GM13977 (cell line): ENCODE data around the gene CLP1.
"Not testable (repeated sequence)": the region's sequence is repeated elsewhere in the genome, so short reads cannot be mapped to it uniquely, and the experiment has no call there.

ENCODE experiments used
- DNase-seq: peaks from one replicate; pipeline ENCODE4 v3.0.0; 2012; ENCODE audit warnings: low spot score
- in situ Hi-C: fragments of 300-500 bp; cut with MboI; formaldehyde crosslinking; loops from one replicate; pipeline ENCODE4 v1.12.0; 2022; ENCODE audit warnings: low sequenced_read_pairs, low pct_unique_long_range_greater_than_20kb, mixed read lengths, inconsistent platforms; ENCODE audit not compliant: unreplicated experiment
- TF ChIP-seq, protein P1 (sequence below): IDR thresholded peaks from 2 replicates; pipeline ENCODE4 v1.5.1; 2012; ENCODE audit warnings: mild to moderate bottlenecking, control low read depth; ENCODE audit not compliant: insufficient read depth; ENCODE audit errors: extremely low read depth, missing control alignments

The CLP1 gene

DNA sequence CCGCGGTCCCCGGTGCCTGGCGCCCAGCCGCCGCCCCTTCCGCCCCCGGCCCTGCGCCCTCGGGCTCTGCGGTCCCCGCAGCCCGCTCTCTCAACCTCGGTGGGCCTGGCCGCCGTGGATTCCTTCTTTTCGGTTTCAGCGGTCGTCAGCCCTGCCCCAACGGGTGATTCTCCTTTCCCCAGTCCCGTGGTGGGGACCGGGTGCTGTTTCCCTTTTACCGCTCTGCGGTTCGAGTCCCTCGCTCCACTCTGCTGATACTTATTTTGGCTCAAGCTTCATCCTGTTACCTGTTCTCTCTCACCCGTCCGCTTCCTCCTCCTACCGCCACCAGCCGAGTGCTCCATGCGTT is 10.8 kb downstream of the CLP1 start:
- TF ChIP-seq, protein P1, sequence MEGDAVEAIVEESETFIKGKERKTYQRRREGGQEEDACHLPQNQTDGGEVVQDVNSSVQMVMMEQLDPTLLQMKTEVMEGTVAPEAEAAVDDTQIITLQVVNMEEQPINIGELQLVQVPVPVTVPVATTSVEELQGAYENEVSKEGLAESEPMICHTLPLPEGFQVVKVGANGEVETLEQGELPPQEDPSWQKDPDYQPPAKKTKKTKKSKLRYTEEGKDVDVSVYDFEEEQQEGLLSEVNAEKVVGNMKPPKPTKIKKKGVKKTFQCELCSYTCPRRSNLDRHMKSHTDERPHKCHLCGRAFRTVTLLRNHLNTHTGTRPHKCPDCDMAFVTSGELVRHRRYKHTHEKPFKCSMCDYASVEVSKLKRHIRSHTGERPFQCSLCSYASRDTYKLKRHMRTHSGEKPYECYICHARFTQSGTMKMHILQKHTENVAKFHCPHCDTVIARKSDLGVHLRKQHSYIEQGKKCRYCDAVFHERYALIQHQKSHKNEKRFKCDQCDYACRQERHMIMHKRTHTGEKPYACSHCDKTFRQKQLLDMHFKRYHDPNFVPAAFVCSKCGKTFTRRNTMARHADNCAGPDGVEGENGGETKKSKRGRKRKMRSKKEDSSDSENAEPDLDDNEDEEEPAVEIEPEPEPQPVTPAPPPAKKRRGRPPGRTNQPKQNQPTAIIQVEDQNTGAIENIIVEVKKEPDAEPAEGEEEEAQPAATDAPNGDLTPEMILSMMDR, result no peak
- in situ Hi-C loops, result no loop called here
- no peak for DNase-seq

- in situ Hi-C loops, result no loop called here
- no peak for DNase-seq
- TF ChIP-seq, protein P1, result no peak
These were observed 16.7 kb downstream of the CLP1 start for GRCh38 chr11:57674251-57674650.

DNA sequence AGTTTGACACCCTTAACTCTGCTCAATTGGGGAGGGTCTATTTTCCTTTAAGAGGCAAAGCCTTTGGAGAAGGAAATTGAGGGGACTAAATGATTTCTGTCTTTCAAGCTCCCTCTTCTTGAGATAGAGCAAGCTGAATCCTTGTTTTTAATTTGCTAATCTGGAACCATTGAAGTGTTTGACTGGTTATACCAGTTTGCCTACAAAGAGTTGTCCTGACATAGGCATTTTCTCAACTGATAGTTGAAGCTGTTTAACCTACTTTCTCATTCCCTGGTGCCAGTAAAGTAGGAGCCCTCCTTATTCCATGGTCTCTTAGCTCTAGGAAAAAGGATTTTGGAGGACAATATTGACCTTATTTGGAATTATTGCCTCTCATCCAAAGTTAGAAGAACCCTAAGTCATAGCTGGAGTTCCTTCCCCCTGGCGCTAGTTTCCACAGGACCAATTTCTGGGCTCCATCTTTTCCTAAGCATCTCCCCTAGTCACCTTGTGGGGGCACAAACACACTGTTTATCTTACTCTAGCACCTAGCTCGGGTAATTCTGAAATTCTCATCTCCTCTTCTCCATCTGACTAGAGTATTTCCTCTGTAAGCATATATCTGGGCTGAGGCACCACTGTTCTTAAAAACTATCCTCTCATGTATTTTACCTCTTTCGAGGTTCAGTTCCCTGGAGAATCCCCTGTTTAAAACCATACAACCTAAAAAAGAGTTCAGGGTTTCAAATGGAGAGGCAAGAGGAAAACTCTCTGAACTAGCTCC is 17.8 kb downstream of the CLP1 start:
- no peak for DNase-seq
- in situ Hi-C loops, result no loop called here
- TF ChIP-seq, protein P1, result peak; percentile 18

DNA sequence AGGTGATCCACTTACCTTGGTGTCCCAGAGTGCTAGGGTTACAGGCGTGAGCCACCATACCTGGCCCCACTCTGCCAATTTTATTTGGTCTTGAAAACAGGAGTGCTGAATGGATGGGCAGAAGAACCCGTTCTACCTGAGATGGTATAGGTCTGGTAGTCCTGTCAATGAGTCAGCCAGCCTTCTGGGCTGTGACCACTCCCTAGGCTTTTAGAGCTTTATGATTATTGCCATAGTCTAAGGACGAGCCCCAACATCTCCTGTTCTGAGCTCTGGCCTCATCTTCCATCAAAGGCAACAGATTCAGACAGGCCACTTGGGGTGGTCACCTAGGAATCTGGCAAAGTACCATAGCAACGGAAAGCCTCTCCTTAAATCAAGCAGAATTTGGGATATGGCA is 21.8 kb downstream of the CLP1 start:
- in situ Hi-C loops, result no loop called here
- TF ChIP-seq, protein P1, result no peak
- no peak for DNase-seq

- TF ChIP-seq, protein P1, result no peak
- in situ Hi-C loops, result no loop called here
- no peak for DNase-seq
These were observed 23.0 kb downstream of the CLP1 start for GRCh38 chr11:57680552-57680874.

GRCh38 chr11:57681168-57681567 is 23.6 kb downstream of the CLP1 start:
- in situ Hi-C loops, result no loop called here
- TF ChIP-seq, protein P1, result no peak
- DNase-seq, result no peak

- in situ Hi-C loops, DNase-seq: not testable (repeated sequence)
These were observed 32.9 kb downstream of the CLP1 start for GRCh38 chr11:57690474-57690873.
